NCI-H748 treated with DMSO at 0.1 percent for 48 hours (cell line): ENCODE results near the gene MAT1A.
"Not testable (repeated sequence)": the region's sequence is repeated elsewhere in the genome, so short reads cannot be mapped to it uniquely, and the experiment has no call there.

Source experiments
- DNase-seq: peaks from one replicate; lab custom pipeline; 2025; lab: John Stamatoyannopoulos, UW

Gene MAT1A

DNA sequence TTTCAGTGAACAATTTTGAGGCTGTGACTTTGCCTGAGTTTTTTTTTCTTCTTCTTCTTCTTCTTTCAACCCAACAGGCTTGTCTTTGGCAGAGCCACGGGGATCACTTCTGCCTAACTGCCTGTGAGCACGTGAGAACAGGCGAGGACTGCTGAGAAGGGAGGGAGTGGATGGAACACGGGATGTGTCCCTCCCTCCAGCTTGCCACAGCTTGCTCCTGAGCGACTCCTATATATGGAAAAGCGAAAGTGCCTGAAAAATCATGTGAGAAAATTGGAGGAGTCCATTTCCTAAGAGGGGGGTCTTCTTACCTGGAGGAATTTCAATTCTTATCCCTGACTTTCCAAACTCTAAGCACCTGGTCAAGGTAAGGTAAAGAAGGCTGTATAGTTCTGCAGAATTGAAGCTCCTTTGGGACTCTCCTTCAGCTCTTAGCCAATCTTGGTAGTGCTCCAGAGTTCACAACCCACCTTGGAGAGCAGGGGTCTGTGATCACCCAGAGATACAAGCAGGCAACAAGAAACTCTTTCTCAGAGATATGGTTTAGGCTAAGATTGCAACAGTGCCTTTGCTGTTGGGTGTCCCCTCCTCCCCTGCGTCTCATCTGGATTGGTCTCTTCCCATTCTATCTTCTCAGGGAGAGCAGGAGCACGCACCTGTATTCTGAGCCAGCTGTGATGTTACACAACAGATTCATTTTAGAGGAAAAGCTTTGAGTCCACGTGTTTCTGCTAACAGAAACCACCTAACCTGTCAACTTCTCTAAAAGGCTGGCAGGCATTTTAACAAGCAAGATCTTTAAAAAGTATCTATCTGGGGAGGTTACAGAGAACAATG is at the start of gene MAT1A:
Gene MAT1A, minus strand, starts transcription at position 208 of the 837 bp plus-strand sequence. CDS start 235 bp downstream, outside the sequence.
- peak; percentile 6 for DNase-seq

DNA sequence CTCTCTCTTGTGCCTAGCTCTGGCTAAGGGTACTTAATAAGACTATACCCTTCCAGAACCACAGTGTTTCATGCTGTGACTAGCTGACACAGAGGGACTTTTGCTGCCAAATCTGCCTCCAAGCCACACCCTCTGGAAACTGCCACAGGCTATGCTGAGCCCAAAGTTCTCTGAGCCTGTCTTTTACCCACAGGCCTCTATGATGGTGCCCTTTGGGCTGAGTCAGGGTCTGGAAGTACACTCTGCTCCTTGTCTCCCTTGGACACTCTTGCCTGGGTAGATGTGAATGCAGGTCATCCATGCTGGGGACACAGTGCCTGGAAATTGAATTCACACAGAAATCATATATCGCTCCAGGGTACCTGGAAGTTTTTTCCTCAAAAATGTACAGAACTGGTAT is 44.5 kb upstream of the MAT1A start:
- DNase-seq: no peak

DNA sequence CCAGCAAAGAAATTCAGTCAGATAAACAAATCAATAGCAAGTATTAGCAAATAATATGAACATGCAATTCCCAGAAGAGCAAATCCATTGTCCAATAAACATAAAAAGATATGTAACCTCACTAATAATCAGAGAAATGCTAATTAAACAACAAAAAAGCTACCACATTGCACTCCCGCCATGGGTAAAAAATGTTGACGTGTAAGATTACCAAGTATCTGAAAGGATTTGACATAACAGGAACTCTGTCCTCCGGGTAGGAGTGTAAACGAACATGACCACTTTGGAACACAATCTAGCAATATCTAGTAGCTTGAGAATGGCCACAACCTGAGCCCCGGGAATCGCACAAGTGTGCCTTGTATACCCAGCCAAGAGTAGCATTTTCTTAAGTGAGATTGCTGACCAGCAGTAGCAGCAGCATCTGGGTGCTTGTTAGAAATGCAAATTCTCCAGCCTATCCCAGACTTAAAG is 35.5 kb upstream of the MAT1A start:
- no peak for DNase-seq

DNA sequence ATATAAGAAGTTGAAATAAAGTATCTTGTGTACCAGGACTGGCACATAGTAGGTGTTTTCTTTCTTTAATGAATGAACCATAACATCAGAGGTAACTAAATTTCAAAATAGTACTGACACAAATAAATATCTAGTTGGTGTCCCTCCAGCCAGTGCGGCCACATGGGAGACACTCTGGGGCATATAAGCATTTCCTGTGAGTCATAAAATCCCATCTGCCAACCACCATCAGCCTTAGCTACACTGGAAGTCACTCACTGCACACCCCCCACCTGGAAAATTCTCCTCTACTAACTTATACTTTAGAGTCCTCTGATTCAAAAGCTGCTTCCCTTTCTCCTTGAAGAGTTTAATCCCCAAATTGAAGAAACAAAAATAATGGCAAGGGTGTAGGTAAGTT is 34.6 kb upstream of the MAT1A start:
- DNase-seq: no peak

DNA sequence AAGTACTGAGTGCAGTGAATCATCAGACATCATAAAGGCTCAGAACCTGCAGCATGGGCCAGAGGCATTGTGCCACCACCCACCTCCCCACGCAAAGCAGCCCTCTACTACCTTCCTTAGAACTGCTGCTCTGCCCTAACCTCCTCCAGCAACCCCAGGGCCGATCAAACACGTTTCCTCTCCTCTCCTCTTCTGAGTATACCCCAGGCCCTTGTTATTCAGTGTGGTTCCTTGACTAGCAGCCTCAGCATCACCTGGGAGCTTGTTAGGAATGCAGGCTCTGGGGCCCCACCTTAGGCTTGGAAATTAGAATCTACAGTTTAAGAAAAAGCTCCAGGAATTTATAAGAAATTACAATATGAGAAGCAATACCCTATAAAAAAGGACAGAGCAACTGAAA is 33.9 kb upstream of the MAT1A start:
- DNase-seq: no peak

DNA sequence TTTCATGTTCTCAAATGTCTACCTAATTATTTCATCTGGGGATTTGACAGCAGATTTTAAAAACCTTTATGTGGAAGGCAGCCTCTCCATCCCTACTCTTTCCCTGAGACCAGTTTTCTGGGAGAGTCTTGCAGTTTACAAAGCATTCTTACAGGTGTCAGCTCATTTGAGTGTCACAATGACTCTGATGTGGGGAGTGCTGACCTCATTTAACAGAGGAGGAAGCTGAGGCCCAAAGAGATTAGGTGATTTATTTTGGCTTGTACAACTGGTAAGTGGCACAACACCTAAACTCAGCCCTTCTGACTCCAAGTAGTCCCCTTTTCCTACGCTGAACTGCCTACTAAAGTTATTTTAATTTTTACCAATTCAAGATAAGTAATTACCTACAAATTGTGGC is 33.3 kb upstream of the MAT1A start:
- no peak for DNase-seq

DNA sequence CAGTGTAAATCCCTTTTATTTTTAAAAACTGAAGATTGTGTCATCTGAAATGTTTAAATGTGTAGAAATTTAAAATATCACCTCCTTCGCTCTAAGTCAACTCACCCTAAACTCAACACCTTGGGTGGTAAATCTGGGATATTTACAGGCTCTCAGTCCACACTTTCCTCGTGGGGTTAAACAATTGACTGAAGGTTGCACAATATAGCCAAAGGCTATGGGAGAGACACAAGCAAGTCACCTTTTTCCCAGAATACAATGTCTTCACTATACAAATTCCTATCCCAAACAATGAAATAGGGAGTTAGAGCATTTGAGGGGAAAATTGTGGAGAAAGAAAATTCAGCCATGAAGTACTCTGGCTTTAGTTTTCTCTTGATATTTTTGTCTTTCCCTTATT is 32.7 kb upstream of the MAT1A start:
- DNase-seq: no peak

DNA sequence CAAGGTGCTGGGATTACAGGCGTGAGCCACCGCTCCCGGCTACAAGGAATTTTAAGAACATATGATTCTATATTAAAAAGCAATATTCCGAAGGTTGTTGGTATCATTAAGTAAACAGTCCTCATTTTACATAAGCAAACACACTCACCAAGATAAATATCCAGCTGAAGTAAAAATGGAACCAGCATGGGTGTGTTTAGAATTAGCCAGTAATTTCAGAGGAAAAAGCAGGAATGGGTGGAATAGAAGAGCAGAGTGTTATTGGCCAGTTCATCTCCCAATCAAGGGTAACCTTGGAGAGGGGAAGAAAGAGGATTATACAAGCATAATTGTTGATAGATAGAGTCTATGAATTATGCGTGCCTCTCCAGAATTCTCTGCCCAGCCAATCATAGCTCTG is 31.7 kb upstream of the MAT1A start:
- no peak for DNase-seq

DNA sequence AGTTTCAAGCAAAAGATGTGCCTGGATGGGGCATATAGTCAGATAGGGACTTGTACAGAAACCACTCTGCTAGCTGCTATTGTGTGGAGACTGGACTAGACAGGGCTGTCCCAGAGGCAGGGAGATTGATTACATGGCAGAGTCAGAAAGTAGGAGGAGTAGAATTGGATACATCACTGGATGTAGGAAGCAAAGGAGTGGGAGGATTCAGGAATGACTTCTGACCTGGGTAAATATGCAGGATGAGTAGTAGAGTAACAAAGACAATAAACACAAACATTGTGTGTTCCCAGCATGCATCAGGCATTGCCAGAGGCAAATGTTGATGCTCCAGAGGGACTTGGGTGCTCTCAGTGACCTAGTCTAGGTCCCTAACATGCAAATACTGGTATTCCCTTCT is 30.9 kb upstream of the MAT1A start:
- no peak for DNase-seq

DNA sequence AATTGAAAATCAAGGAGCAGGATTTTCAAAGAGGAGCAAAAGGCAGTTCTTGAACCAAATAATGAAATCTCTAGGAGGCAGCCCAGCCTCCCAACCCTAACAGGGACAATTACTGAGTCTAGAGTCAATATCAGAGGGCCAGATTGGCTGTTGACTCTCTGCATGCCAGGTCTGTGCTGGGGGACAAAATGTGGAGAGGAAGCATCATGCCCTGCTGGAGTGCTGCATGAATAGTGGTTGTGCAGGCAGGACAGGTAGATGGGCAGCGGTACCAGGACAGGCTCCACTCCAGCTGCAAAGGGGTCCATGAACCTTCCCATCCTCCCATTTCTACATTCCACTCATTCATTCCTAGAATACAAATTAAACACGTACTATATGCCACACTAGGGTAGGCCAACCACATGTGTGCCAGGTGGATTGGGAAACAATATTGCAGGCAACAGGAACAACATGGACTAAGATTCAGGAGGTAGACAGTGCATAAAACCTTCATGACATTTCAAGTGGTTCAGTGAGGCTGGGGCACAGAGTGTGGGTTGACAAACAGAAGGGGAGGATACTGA is 30.4 kb upstream of the MAT1A start:
- no peak for DNase-seq

DNA sequence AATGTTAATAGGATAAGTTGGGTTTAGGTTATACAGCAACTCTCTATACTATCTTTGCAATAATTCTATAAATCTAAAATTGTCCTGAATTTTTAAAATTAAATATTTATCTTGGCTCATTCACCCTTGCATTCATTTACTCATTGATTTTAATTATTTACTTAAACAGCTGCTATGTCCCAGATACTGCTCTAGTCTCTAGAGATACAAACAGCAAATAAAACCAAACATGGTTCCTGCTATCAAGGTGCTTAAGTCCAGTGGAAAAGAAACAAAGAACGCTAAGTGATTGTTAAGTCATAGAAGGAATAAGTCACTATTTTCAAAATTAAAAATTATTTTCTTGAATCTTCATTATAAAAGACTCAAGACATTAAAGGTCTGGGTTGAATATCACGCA is 29.9 kb upstream of the MAT1A start:
- no peak for DNase-seq

DNA sequence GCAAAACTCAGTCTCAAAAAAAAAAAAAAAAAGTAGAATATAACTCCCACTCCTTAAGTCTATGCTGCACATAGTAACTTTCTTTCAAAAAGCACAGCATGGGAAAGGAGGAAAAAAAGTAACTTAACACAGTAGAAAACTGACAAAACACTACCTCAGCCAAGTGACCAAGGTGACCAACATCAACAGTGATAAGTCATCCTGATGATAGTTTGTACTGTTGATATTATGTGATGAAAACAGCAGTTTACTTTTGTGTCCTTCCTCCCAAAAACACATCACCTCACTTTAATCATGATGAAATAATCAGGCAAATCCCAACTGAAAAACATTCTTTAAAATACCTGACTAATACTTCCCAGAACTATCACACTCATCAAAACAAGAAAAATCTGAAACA is 29.3 kb upstream of the MAT1A start:
- no peak for DNase-seq

DNA sequence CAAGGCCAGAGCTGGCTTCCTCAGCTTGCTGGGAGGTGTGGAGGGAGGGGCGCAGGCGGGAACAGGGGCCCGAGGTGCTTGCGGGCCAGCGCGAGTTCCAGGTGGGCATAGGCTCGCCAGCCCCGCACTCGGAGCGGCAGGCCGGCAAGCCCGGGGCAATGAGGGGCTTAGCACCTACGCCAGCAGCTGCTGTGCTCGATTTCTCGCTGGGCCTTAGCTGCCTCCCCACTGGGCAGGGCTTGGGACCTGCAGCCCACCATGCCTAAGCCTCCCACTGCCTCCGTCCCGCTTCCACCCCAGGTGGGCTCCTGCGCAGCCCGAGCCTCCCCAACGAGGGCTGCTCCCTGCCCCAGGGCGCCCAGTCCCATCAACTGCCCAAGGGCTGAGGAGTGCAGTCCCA is 25.9 kb upstream of the MAT1A start:
- DNase-seq: no peak

DNA sequence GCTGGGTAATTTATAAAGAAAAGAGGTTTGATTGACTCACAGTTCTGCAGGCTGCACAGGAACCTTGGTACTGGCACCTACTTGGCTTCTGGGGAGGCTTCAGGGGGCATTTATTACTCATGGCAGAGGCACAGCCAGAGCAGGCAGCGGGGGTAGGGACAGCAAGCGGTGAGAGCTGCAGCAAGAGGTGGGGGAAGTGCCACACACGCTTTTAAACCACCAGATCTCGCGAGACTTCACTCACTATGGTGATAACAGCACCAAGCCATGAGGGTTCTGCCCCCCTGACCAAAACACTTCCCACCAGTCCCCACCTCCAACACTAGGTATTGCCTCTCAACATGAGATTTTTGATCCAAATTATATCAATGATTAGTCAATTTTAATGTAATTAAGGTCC is 24.1 kb upstream of the MAT1A start:
- DNase-seq: no peak

DNA sequence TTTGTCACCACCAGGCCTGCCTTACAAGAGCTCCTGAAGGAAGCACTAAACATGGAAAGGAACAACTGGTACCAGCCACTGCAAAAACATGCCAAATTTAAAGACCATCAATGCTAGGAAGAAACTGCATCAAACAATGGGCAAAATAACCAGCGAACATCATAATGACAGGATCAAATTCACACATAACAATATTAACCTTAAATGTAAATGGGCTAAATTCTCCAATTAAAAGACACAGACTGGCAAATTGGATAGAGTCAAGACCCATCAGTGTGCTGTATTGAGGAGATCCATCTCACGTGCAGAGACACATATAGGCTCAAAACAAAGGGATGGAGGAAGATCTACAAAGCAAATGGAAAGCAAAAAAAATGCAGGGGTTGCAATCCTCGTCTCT is 16.5 kb upstream of the MAT1A start:
- not testable (repeated sequence) for DNase-seq

DNA sequence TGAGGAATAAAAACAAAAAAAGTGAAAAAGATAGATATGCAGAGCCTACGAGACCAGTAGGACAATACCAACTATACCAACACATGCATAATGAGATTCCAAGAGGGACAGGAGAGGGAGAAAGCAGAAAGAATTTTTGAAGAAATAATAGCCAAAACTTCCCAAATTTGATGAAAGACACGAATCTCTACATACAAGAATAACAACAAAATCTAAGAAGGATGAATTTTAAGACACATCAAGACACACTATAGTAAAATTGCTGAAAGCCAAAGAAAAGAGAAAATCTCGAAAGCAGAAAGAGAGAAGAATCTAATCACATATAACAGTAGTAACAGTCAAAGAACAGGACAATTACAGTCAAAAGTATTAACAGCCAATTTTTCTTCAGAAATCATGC is 7.5 kb upstream of the MAT1A start:
- no peak for DNase-seq

DNA sequence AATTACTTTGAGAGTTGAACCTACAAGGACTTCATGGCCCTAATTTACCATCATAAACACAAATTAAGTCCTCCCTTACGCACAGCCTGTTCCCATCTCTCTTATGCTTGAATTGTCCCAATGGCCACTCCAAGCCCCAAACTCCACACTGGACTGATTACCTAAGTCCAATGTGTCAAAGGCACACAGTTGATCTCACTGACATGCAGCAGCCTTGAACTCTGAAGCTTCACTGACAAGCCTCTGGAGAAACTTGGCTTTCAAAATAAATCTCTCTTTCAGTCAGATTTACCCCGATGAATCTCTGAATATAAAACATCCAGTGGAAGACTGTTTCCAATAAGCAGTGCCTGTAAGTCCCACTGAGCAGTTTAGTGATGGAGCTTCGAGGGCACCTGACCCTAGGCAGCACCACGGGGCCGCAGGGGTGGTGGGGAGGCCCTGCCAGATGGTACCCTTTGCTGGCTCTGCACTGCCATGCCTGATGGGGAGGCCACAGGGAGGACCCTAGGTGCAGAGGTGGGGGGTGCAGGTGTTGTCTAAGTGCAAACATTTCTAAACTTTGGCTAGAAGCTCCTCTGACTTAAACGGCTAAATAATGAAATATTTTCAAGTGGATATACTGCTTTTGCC is 3.3 kb upstream of the MAT1A start:
- DNase-seq: no peak

DNA sequence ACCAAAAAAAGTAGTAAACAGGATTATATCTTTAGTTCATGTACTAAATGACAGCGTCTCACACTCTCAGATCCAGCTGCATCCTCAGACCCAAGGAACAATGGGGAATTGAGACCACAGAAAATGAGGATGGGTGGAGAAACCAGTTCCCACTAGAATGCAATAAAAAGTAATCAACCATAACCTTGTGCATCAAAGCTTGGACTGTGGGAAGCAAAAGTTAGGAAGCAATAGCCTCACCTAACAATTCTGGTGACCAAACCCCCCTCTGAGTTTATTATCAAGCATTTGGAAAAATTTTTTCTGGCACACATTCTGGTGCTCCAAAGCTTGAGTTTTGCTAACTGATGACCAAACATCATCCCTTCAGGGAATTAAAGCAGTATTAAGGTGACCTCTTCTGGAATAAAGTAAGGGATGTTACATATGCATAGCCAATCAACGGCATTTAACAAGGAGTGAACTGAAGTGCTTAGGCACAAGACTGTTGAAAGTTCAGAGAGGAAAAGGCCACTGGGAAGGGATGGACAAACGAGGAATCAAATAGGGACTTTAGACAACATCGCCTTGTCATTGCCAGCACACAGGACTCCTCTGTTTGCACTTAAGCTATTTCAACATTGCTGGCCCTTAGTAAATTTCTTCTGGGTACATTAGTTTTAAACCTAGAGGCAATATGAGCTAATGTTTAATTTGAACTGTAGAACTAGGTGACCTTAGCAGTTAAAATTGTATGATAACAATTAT is 1.2 kb upstream of the MAT1A start:
- DNase-seq: no peak

DNA sequence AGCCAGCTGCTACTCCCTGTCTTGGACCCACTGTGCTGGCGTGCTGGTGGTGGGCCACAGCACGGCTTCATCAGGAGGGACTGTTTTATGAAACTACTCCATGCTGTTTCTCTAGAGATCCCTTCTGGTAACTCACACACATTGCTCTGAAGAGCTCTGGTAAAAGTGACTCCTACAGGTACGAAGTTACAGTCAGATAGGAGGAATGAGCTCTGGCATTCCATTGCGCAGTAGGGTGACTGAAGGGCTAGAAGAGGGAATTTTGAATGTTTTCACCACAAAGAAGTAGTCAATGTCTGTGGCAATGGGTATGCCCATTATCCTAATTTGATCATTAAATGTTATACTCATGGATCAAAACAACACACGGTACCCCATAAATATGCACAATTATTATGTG is 609 bp downstream of the MAT1A start:
- no peak for DNase-seq

DNA sequence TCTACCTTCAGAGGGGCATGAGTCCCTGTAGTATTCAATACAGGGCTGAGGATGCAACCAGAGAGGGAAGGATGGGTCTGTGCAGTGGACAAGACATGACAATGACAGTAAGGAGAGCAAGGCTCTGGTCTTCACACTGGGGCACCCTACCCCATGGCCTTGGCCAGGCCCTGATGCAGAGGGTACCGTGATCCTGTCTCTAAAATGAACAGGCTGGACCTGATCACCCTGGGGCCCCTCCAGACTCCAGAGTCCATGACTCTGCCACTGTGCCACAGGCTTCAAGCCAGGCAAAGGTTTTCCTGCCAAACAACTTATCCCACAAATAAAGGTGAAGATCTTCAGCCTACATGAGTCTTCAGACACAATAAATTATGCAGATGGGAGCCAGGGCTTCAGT is 4.9 kb downstream of the MAT1A start:
- no peak for DNase-seq

DNA sequence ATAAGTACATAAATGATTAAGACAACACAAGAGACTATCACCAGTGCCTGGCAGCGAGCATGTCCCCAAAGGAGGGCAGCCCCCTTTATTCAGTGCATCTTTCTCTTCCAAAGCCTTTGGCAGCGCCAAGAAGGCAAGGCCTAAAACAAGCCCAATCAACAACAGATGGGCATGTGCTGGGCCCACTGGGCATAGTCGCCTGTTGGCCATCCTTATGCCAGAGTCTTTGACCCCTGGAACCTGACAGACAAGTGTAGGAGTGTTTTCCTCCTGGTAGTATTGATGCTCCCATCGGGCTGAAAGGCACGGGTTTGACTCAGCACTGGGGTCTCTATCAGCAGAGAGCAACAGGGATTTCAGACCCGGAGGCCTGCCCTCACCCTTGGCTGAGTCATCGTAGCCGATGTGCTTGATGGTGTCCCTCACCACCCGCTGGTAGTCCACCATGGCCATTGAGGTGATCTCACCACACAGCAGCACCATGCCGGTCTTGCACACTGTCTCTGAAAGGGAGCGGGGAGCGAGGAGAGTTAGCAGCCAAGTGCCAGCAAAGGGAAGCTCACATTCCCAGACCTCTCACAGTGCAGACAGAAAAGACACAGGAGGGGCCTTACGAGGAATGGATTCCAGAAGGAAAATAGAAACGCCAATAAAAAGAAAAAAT is 5.8 kb downstream of the MAT1A start:
- DNase-seq: no peak

DNA sequence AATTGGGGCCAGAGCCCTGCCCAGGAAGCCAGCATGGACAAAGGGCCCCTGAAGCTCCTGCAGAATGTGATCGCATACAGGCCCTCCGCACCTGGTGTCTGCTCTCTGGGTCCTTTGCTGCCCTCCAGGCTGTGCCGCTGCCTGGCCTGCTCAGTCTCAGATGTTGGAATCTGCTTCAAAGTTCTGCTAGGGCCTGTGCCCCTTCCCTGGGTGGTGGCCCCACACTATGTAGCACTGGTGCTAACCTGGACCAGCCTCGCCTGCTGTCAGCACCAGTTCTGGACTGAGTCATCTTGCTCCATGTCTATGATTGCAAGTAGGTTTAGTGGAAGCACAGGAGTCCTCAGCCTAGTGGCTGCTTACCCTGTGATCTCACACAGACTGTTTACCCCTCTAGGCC is 6.3 kb downstream of the MAT1A start:
- DNase-seq: no peak
